HL-60/S4 (cell line): ENCODE data around the gene DUSP22.

Source experiments
- in situ Hi-C: fragments of 300-500 bp; cut with MboI; formaldehyde crosslinking; loops from 2 replicates; pipeline ENCODE4 v1.14.3; 2022; ENCODE audit warnings: low sequenced_read_pairs

Gene DUSP22

GRCh38 chr6:296151-297122 is 4.2 kb downstream of the DUSP22 start:
- in situ Hi-C loops: no loop called here

- in situ Hi-C loops: no loop called here
Observed at GRCh38 chr6:297571-298232, 5.4 kb downstream of the DUSP22 start.

GRCh38 chr6:298233-299103 is 6.2 kb downstream of the DUSP22 start:
- in situ Hi-C loops: no loop called here

- in situ Hi-C loops: no loop called here
Observed at GRCh38 chr6:299104-299980, 7.1 kb downstream of the DUSP22 start.

- in situ Hi-C loops: no loop called here
Observed at GRCh38 chr6:300026-300425, 7.7 kb downstream of the DUSP22 start.

- in situ Hi-C loops: no loop called here
Observed at GRCh38 chr6:300494-301198, 8.4 kb downstream of the DUSP22 start.

- in situ Hi-C loops: no loop called here
Observed at GRCh38 chr6:301526-301925, 9.2 kb downstream of the DUSP22 start.

GRCh38 chr6:301929-302705 is 9.8 kb downstream of the DUSP22 start:
- in situ Hi-C loops: no loop called here

- in situ Hi-C loops: no loop called here
Observed at GRCh38 chr6:302760-303159, 10.5 kb downstream of the DUSP22 start.

GRCh38 chr6:303263-303662 is 11.0 kb downstream of the DUSP22 start:
- in situ Hi-C loops: no loop called here

GRCh38 chr6:303948-304558 is 11.8 kb downstream of the DUSP22 start:
- in situ Hi-C loops: no loop called here

GRCh38 chr6:304833-305370 is 12.6 kb downstream of the DUSP22 start:
- in situ Hi-C loops: no loop called here

- in situ Hi-C loops: no loop called here
Observed at GRCh38 chr6:305371-306206, 13.3 kb downstream of the DUSP22 start.

- in situ Hi-C loops: no loop called here
Observed at GRCh38 chr6:306641-307061, 14.4 kb downstream of the DUSP22 start.

GRCh38 chr6:307065-307814 is 15.0 kb downstream of the DUSP22 start:
- in situ Hi-C loops: no loop called here

- in situ Hi-C loops: no loop called here
Observed at GRCh38 chr6:307874-308273, 15.6 kb downstream of the DUSP22 start.
